Stromal cell of bone marrow (primary cell): ENCODE measurements around the gene ITGA2B.
A peak's percentile ranks its signal among the peaks of the same experiment; 100 is the strongest.
"Not testable (repeated sequence)": the region's sequence is repeated elsewhere in the genome, so short reads cannot be mapped to it uniquely, and the experiment has no call there.

Source experiments
- DNase-seq: peaks from one replicate; pipeline ENCODE4 v3.0.0-alpha.2; 2012; ENCODE audit warnings: low read depth

The ITGA2B gene

DNA sequence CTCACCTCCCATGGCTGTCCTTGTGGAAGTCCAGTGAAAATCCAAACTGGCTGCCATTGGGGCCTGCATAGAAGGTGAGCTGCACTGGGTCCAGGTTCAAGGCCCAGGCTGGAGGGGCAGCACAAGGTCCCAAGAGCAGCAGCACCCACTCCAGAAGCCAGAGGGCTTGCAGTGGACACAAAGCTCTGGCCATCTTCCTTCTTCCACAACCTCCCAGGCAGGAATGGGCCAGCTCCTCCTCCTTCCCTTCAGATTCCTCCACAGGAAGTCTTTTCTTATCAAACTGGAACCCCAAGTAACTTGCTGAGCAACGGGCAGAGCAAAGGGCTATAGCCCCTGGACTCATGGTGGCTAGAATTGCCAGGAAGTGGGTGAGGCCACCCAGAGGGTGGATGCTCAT is at the start of gene ITGA2B:
Gene ITGA2B (minus strand): TSS at position 369 of the 400 bp plus-strand sequence. CDS start 176 bp downstream, at position 193.
- DNase-seq, result no peak

DNA sequence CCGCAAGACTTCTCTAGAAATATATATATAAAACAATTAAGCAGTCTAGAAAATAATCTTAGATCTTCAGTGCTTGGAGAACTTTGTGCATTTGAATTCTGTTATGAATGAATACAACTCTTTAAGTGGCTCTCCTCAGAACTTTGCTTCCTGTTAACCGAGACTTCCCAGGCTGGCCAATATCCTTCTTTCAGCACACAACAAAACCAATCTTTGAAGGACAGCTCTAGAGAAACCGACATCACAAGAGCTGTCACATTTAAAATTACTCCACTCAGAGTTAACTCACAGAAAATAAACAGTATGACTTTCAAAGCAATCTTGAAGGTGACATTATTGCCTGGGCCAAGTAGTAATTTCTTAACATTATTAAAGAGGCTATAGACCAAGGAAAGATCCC is 49.7 kb upstream of the ITGA2B start:
- DNase-seq, result no peak

DNA sequence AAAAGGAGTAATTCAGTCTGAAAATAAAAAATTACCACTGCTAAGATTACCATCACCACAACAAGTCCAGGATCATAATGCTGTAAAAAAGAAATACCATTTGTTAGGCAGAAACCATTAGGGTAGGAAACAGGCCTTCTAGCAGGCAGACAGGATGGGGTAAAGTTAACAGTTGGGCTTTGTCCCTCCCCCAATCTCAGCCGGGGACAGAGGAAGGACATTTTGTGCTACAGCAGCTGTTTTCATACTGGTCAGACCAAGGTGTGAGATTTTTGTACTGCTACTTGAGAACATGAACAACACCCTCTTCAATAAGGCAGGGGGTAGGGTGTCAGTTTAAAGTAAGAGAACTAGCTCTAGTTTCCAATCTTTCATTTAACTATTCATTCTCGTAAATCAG is 49.2 kb upstream of the ITGA2B start:
- no peak for DNase-seq

DNA sequence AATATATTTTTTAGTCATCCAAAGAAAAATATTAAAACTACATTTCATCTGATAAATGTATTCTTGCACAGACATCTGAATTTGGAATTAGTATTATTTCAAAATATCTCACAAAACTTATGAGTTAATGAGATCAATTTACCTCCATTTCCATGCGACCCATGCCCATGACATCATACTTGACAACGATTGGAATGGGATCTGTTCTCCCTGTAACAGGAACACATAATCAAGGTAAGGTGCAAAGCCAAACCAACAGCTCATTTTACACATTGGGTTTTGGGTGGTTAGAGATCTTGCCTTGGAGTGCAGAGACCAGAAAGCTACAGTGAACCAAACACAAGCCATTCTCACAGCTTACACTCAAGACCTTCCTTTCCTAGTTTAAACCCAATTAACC is 46.9 kb upstream of the ITGA2B start:
- no peak for DNase-seq

DNA sequence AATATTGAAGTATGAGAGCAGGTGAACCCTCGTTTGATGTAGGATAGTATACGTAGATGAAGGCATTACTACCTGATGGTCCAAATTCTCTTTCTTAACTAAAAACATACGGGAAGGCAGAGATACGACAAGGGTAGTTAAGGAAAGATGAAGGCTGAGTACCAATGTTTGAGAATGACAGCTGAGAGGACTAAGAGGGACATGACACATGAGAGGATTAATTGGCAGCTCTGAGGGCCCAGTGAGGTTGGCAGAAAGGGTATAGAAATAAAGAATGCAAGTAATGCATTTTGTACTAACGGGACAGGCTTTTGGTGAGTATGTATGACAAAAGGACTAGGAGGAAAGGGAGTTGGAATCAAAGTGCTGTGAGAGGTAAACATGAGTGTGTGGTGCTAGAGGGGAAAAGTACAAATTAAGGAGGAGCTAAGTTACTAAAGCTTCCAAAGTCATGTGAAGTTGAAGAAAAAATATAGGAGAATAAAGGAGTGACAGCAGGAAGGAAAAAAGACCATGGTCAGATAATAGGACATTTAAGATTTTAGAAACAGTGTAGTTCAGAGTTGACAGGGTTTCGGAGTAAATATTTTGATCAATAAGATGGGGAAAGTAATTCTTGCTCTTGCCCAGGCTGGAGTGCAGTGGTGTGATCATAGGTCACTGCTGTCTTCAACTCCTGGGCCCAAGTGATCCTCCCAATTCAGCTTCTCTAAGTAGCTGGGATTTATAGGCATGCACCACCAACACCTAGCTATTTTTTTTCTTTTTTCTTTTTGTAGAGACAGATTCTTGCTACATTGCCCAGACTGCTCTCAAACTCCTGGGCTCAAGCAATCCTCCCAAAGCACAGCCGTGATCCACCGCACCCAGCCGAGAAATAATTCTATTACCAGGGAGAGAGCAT is 43.1 kb upstream of the ITGA2B start:
- no peak for DNase-seq

- DNase-seq, result no peak
Measured at GRCh38 chr17:44424828-44425461, 35.5 kb upstream of the ITGA2B start.

DNA sequence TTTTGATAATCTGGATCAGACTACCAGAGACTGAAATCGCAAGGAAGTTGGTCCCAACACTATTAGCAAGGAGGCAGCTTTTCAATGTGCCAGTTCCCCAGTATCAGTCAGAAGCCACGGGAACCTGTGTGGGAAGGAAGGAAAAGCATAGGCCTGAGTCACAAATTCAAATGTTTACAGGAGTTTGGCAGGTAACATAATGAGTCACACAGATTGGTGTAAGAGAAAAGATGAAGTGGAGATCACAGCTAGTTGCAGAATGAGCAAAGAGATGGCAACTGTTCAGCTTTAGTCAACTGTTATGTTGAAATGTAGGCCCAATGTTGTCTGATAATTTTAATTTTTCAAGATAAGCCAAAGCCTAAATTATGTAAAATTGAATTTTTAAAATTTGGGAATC is 28.1 kb upstream of the ITGA2B start:
- peak; percentile 52 for DNase-seq

DNA sequence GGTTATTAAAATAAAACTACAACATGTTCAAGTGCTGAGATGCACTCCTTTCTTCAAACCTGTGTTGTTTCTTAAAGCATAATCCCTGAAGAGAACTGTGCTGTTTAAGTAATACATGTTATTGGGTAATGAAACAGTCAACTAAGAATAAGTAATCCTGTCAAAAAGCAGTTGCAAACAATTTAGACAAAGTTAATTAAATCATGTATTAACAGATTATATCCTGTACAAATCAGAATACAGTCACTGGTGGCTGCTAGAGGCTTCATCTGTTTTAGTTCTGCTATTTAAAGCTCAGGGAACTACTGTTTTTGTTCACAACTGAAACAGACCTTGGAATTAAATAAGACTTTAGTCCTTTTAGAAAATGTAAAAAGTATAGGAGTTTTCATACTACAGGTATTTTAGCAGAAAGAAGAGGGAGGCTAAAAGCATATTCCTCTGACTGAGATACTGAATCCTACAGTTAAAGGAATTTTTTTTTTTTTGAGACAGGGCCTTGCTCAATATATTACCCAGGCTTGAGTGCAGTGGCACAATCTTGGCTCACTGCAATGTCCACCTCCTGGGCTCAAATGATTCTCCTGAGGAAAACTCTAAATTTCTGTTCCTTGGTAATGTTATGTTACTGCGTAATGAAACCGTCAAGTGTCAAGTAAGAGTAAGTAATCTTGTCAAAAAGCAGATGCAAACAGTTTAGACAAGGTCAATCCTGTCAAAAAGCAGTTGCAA is 27.3 kb upstream of the ITGA2B start:
- DNase-seq, result no peak

GRCh38 chr17:44414394-44415155 is 25.1 kb upstream of the ITGA2B start:
- DNase-seq, result no peak

DNA sequence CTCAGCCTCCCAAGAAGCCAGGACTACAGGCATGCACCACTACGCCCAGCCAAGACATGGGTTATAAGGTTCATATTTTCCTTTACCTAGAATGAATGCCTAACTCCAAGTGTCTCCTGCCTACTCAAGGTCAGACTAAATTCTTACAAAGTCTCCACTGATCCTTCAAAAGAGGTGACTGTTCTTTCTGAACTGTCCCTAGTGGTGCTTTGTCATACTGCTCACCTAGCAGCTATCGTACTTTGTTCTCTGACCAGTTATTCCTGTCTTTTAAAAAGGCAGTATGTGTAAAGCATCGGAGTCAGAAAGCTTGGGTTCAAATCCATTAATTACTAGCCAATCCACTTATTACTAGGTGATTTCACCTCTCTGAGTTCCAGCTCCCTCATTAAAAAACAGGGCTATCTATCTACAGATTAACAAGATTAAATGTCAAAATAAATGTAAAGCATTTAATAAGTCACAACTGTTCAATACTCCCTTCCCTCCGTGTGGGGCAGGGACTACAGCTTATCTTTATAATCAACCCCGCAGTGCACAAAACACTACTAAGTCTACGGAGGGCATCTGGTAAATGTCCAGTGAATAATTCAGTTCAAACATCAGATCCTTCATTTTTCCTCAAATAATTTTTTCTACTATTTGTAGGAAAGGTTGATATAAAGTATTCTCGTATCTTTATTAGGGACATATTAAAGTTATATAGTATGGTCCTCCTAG is 20.0 kb upstream of the ITGA2B start:
- DNase-seq, result no peak

DNA sequence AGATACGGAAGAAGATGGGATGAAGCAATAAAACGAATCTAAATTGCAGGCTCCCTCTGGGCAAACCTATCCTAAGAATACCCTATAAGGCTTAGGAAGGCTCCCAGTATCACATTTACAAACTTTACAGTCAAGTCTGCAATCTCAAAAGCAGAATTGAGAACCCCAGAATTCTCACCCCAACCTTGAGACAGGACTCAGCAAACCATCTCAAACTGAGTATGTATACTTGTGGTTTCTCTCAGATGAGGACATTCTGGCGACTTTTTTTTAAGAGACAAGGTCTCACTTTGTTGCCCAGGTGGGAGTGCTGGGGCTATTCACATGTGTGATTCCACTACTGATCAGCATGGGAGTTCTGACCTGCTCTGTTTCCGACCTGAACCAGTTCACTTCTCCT is 19.3 kb upstream of the ITGA2B start:
- DNase-seq, result no peak

DNA sequence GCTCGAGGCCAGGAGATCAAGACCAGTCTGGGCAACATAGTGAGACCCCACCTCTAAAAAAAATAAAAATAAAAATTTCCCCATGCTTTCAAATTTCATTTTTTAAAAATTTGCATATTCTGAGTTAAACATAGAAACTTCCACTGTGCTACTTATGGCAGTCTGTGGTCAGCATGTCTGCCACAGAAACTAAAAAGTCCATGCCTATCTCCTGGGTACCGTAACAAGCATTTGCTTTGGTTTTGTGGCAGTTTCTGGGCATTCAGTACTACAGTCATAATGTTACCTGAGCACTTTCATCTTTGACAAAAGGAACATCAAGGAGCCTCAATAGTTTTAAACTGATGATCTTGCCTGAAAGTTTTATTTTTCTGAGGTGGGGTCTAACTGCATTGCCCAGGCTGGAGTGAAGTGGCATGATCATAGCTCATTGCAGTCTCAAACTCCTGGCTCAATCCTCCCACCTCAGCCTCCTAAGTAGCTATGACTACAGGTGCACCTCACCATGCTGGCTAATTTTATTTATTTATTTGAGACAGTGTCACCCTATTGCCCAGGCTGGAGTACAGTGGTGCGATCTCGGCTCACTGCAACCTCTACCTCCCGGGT is 13.2 kb upstream of the ITGA2B start:
- no peak for DNase-seq

DNA sequence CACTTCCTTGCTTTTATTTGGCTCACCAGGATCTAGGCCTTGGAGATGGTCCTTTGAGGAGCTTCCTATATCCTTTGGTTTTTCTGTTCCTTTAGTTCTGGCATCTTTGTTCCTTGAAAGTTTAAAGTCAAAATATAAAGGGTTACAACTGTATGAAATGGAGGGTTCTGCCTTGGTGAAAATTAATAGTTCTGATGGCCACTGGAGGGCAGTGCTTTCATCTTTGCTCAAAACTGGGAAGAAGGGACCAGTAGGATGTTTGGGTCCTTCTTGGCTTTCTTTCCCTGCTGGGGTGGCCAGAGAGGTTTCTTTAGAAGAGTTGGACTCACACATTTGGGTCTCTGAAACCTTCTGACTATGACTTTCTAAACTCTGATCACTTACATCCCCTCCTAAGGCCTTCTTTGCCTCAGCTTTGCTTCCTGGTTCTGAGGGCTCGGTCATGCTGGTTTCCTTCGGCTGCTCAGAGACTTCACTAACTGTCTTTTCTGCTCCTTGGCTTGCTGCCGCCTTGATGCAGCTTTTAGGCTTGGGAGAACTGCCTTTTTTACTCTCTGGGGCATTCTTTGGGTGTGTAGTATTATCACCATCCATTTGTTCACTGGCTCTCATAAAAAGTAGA is 10.9 kb upstream of the ITGA2B start:
- no peak for DNase-seq

DNA sequence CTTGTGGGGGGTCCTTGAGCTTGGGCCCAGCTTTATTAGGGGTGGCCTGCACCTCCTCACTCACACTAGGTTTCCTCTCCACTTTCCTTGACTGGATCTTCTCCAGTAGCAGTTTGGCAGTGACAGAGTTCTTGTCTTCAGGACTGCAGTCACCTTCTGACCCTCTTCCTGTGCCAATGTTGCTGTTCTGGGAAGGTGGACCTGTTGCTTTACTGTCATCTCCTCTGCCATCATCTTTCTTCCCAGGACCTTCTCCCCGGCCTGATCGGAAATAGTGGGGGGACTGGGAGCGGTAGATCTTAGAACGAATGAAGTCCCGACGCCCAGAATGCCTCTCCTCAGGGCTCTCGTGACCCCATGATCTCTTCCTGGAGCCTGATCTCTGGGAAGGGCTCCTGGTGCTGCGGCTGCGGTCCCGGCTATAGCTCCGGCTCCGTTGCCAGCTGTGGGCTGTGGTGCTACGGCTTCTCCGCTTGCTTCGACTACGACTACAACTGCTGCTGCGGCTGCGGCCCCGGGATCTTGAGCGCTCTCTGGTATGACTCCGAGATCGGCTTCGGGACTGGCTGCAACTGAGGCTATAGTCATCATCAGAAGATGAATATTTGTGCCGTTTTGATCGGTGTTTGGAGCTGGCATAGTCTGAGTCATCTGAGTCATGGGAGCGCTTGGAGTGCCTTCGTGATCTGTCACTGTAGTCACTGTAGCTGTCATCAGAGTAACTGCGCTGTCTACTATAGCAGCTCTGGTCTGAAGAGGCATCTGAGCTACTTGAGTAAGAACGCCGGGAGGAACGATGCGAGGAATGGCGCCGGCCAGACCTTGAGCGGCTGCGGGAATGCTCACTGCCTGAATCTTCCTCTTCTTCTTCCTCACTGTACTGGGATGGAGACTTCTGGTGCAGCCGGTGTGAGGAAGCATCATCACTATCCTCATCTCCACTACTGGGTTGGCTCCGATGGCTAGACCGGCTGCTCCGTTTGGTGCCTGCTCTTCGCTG is 9.5 kb upstream of the ITGA2B start:
- DNase-seq, result no peak

DNA sequence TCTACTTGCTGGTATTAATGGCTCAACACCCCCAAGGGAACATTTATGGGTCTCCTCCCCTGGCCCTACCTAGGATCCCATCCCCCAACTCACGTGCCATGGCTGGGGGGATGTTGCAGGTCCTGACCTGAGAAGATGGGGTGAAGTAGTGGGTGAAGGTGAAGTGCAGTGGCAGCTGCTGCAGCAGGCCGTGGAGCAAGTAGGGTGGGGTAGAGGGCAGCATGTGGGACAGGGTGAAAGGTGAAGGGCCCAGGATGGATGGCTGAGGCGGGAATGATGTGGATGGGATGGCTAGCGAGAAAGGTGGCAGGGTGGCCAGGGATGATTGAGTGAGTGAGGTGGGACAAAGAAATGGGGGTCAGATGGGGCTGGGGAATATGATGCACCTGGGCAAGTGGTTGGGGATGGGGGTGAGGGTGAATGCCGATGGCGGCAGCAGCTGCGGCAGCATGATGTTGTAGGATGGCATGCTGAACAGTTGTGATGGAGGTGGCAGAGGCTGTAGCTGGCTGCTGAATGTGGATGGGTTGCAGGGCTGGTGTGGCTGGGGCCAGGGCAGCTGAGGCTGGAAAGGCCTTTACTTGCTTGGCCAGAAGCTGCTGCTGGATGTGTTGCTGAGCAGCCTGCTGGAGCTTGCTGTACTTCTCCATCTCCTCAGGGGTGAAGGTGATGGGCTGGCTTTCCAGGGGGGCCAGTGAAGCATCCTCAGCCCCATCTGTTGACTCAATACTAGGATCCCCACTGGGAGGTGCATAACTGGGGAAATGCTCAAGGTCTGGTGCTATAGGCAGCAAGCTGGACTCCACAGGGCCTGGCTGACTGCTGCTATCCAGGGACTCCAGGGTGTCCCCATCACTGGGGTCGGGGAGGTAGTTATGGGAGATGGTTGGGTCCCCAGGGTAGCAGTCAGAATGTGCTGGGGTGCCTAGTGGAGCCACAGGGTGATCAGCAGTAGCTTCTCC is 8.3 kb upstream of the ITGA2B start:
- DNase-seq, result no peak

DNA sequence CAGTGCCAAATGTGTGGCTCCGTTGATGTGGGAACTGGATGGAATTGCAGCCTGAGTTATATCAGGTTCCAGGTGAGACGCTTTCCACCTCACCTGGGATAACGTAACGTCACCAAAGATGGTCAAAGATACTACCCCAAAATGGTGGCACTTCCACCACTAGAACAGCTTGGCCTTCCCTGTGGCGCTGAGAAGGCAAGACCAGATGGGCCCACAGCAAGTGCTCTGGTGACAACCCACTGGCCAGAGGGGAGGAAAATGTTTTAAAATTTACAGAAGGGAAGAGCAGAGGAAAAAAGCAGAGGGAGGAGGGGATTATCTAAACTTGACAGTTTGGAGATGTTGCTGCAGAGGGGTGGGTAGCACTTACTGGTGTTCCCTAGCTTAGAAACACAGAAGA is 7.5 kb upstream of the ITGA2B start:
- DNase-seq, result no peak

DNA sequence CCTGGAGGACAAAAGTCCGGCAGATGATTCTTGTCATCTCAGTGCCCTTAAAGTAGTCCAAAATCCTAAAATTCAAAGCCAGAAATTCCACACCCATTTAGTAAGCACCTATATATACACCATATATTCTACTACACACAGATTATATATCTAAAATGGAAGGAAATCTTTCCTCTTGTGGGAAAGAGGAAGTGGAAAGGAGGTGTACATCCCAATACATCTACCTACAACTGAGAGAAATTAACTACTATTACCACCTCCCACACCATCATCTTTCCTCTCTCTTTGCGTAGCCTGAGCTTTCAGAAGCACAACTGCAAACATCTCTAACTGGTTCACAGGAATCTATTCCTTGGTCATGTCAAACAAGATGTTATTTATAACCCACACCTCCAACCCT is 5.4 kb upstream of the ITGA2B start:
- DNase-seq, result no peak

GRCh38 chr17:44394112-44394511 is 4.7 kb upstream of the ITGA2B start:
- not testable (repeated sequence) for DNase-seq
